ENCODE results near the gene RUBCN.
"Not testable (repeated sequence)": the region's sequence is repeated elsewhere in the genome, so short reads cannot be mapped to it uniquely, and the experiment has no call there.

The RUBCN gene

DNA sequence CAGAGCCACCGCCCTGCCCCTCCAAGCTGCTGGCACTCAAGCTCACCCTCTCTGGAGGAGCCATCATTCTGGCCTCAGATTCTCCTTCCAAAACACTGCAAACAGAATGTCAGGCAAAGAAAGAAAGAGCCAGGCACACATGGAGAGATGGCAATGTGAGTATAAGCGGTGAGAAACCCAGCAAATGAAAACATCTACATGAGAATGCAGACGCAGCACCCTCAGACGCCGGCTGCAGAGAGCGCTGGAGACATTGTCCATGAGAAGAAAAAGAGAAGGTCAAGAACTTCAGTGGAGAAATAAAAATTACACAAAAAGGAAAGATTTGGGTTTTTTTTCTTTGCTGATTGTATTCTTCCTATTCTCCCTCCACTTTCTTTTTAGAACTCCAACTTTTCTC is 74.4 kb downstream of the RUBCN start:
- H3K79me2 ChIP-seq (ENCODE audit: insufficient read depth, low read length): not testable (repeated sequence)

GRCh38 chr3:197661874-197662273 is 74.8 kb downstream of the RUBCN start:
- H3K4me1 ChIP-seq (ENCODE audit: insufficient read depth, low read length): peaks cover 22% of the 10 kb centered on the region
- H3K27me3 ChIP-seq (ENCODE audit: insufficient read depth, low read length, poor library complexity); H4K20me1 ChIP-seq (ENCODE audit: insufficient read depth, low read length); H3K27ac ChIP-seq (ENCODE audit: low read length); ATAC-seq (ENCODE audit: insufficient read depth, low read depth); H3K4me3 ChIP-seq (ENCODE audit: low read depth in 1 of 2, low read length in 2 of 2); H3K9ac ChIP-seq (ENCODE audit: low read depth, low read length); H3K36me3 ChIP-seq (ENCODE audit: insufficient read depth, low read length); H3K4me2 ChIP-seq (ENCODE audit: insufficient read depth, low read length); H3K9me3 ChIP-seq (ENCODE audit: insufficient read depth, low read length, severe bottlenecking); H2AFZ ChIP-seq (ENCODE audit: low read depth, low read length); H3K79me2 ChIP-seq (ENCODE audit: insufficient read depth, low read length); DNase-seq: not testable (repeated sequence)

More for the DNA sequence above, 74.4 kb downstream of the RUBCN start:
- not testable (repeated sequence) for H3K27me3 ChIP-seq (ENCODE audit: insufficient read depth, low read length, poor library complexity); H3K4me3 ChIP-seq (ENCODE audit: low read depth in 1 of 2, low read length in 2 of 2); H3K9ac ChIP-seq (ENCODE audit: low read depth, low read length); H3K36me3 ChIP-seq (ENCODE audit: insufficient read depth, low read length); H3K9me3 ChIP-seq (ENCODE audit: insufficient read depth, low read length, severe bottlenecking); H3K4me2 ChIP-seq (ENCODE audit: insufficient read depth, low read length); ATAC-seq (ENCODE audit: insufficient read depth, low read depth); DNase-seq; H2AFZ ChIP-seq (ENCODE audit: low read depth, low read length); H4K20me1 ChIP-seq (ENCODE audit: insufficient read depth, low read length)
- peak overlapping the region; percentile 40; the same call in 1 of the 2 replicates for H3K27ac ChIP-seq (ENCODE audit: low read length)
- peaks cover 22% of the 10 kb centered on the region for H3K4me1 ChIP-seq (ENCODE audit: insufficient read depth, low read length)

GRCh38 chr3:197661234-197661834 is 75.4 kb downstream of the RUBCN start:
- not testable (repeated sequence) for ATAC-seq (ENCODE audit: insufficient read depth, low read depth); H3K9ac ChIP-seq (ENCODE audit: low read depth, low read length); H3K4me3 ChIP-seq (ENCODE audit: low read depth in 1 of 2, low read length in 2 of 2); H3K4me2 ChIP-seq (ENCODE audit: insufficient read depth, low read length); H3K27ac ChIP-seq (ENCODE audit: low read length); DNase-seq; H3K27me3 ChIP-seq (ENCODE audit: insufficient read depth, low read length, poor library complexity); H3K36me3 ChIP-seq (ENCODE audit: insufficient read depth, low read length); H3K9me3 ChIP-seq (ENCODE audit: insufficient read depth, low read length, severe bottlenecking); H3K79me2 ChIP-seq (ENCODE audit: insufficient read depth, low read length); H4K20me1 ChIP-seq (ENCODE audit: insufficient read depth, low read length); H2AFZ ChIP-seq (ENCODE audit: low read depth, low read length)
- peaks cover 22% of the 10 kb centered on the region for H3K4me1 ChIP-seq (ENCODE audit: insufficient read depth, low read length)

DNA sequence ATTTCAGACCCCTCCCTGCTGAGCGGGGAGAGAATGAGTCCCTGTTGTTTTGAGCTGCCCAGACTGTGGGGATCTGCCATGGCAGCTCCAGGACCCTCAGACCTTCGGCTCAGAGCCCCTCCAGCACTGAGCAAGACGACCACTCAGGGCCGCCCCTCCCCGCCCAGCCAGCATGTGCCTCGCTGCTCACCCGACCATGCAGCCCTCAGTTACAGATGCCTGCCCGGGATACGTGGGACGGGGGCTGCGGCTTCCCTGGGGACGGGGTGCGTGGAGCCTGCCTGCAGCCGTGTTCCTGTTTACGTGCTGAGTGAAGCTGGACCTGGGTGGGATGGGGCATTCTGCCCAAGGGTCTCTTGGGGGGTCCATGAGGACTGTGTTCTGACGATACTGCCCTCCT is 77.0 kb downstream of the RUBCN start:
- H3K27me3 ChIP-seq (ENCODE audit: insufficient read depth, low read length, poor library complexity); H3K27ac ChIP-seq (ENCODE audit: low read length); H4K20me1 ChIP-seq (ENCODE audit: insufficient read depth, low read length); H3K9me3 ChIP-seq (ENCODE audit: insufficient read depth, low read length, severe bottlenecking); DNase-seq; H3K4me3 ChIP-seq (ENCODE audit: low read depth in 1 of 2, low read length in 2 of 2); H3K36me3 ChIP-seq (ENCODE audit: insufficient read depth, low read length); ATAC-seq (ENCODE audit: insufficient read depth, low read depth); H3K79me2 ChIP-seq (ENCODE audit: insufficient read depth, low read length); H3K9ac ChIP-seq (ENCODE audit: low read depth, low read length); H2AFZ ChIP-seq (ENCODE audit: low read depth, low read length); H3K4me2 ChIP-seq (ENCODE audit: insufficient read depth, low read length): not testable (repeated sequence)
- peaks cover 19% of the 10 kb centered on the region for H3K4me1 ChIP-seq (ENCODE audit: insufficient read depth, low read length)

DNA sequence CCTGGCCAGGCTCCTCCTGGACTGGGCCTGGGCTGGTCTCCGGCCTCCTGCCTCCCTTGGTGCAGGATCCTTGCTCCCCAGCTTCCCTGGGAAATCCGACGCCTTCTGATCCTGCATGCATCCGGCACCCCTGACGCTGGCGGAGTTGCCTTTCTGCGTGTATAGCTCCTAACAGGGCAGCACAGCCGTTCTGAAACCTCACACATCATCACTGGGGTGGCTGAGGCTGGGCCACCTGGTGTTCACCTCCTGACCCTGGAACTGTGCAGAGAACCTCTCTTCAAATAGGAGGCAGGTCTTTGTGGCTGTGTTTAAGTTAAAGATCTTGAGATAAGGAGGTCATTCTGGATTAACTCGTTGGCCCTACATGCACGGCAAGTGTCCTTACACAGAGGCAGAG is 77.6 kb downstream of the RUBCN start:
- not testable (repeated sequence) for ATAC-seq (ENCODE audit: insufficient read depth, low read depth); H3K27ac ChIP-seq (ENCODE audit: low read length)

GRCh38 chr3:197658706-197659105 is 78.0 kb downstream of the RUBCN start:
- not testable (repeated sequence) for H2AFZ ChIP-seq (ENCODE audit: low read depth, low read length); DNase-seq; H4K20me1 ChIP-seq (ENCODE audit: insufficient read depth, low read length); H3K27ac ChIP-seq (ENCODE audit: low read length); H3K9me3 ChIP-seq (ENCODE audit: insufficient read depth, low read length, severe bottlenecking); H3K36me3 ChIP-seq (ENCODE audit: insufficient read depth, low read length); H3K9ac ChIP-seq (ENCODE audit: low read depth, low read length); H3K27me3 ChIP-seq (ENCODE audit: insufficient read depth, low read length, poor library complexity); H3K4me3 ChIP-seq (ENCODE audit: low read depth in 1 of 2, low read length in 2 of 2); H3K79me2 ChIP-seq (ENCODE audit: insufficient read depth, low read length); ATAC-seq (ENCODE audit: insufficient read depth, low read depth); H3K4me2 ChIP-seq (ENCODE audit: insufficient read depth, low read length)
- peaks cover 13% of the 10 kb centered on the region for H3K4me1 ChIP-seq (ENCODE audit: insufficient read depth, low read length)

More for the DNA sequence above, 77.6 kb downstream of the RUBCN start:
- not testable (repeated sequence) for H3K4me2 ChIP-seq (ENCODE audit: insufficient read depth, low read length); H3K27me3 ChIP-seq (ENCODE audit: insufficient read depth, low read length, poor library complexity); DNase-seq; H3K4me3 ChIP-seq (ENCODE audit: low read depth in 1 of 2, low read length in 2 of 2); H2AFZ ChIP-seq (ENCODE audit: low read depth, low read length); H4K20me1 ChIP-seq (ENCODE audit: insufficient read depth, low read length); H3K36me3 ChIP-seq (ENCODE audit: insufficient read depth, low read length); H3K9ac ChIP-seq (ENCODE audit: low read depth, low read length); H3K9me3 ChIP-seq (ENCODE audit: insufficient read depth, low read length, severe bottlenecking); H3K79me2 ChIP-seq (ENCODE audit: insufficient read depth, low read length)
- peaks cover 14% of the 10 kb centered on the region for H3K4me1 ChIP-seq (ENCODE audit: insufficient read depth, low read length)

- H3K9me3 ChIP-seq (ENCODE audit: insufficient read depth, low read length, severe bottlenecking); H3K79me2 ChIP-seq (ENCODE audit: insufficient read depth, low read length); H3K4me3 ChIP-seq (ENCODE audit: low read depth in 1 of 2, low read length in 2 of 2); H4K20me1 ChIP-seq (ENCODE audit: insufficient read depth, low read length); H3K4me2 ChIP-seq (ENCODE audit: insufficient read depth, low read length); H3K9ac ChIP-seq (ENCODE audit: low read depth, low read length); H3K36me3 ChIP-seq (ENCODE audit: insufficient read depth, low read length); H3K27ac ChIP-seq (ENCODE audit: low read length); H3K27me3 ChIP-seq (ENCODE audit: insufficient read depth, low read length, poor library complexity); ATAC-seq (ENCODE audit: insufficient read depth, low read depth); DNase-seq; H2AFZ ChIP-seq (ENCODE audit: low read depth, low read length): not testable (repeated sequence)
- H3K4me1 ChIP-seq (ENCODE audit: insufficient read depth, low read length): peaks cover 12% of the 10 kb centered on the region; the same call in 1 of the 2 replicates
Measured at GRCh38 chr3:197657541-197658292, 79.0 kb downstream of the RUBCN start.

- not testable (repeated sequence) for DNase-seq; ATAC-seq (ENCODE audit: insufficient read depth, low read depth); H3K9ac ChIP-seq (ENCODE audit: low read depth, low read length)
Measured at GRCh38 chr3:197656960-197657359, 79.7 kb downstream of the RUBCN start.

More at GRCh38 chr3:197656960-197657359, 79.7 kb downstream of the RUBCN start:
- H3K27me3 ChIP-seq (ENCODE audit: insufficient read depth, low read length, poor library complexity); H3K4me2 ChIP-seq (ENCODE audit: insufficient read depth, low read length); H3K27ac ChIP-seq (ENCODE audit: low read length); H3K4me1 ChIP-seq (ENCODE audit: insufficient read depth, low read length); H4K20me1 ChIP-seq (ENCODE audit: insufficient read depth, low read length); H3K36me3 ChIP-seq (ENCODE audit: insufficient read depth, low read length); H3K4me3 ChIP-seq (ENCODE audit: low read depth in 1 of 2, low read length in 2 of 2); H3K9me3 ChIP-seq (ENCODE audit: insufficient read depth, low read length, severe bottlenecking); H2AFZ ChIP-seq (ENCODE audit: low read depth, low read length); H3K79me2 ChIP-seq (ENCODE audit: insufficient read depth, low read length): not testable (repeated sequence)

Data from DND-41 (cell line).